Peyer's patch (tissue), 4 donors: ENCODE results near the gene YARS1.

Experiments
- CTCF ChIP-seq, 6 experiments: fragments of 450-650 bp in 4 of 6; fragments of 200-600 bp in 2 of 6; sonication (generic) in 1 of 6; IDR thresholded peaks; one replicate each; pipeline ENCODE4 v1.5.1; 2017 to 2019; ENCODE audit warnings: antibody characterized with exemption in 6 of 6, mild to moderate bottlenecking in 3 of 6, moderate library complexity in 1 of 6
- POLR2A ChIP-seq, 2 donors: fragments of 450-650 bp; IDR thresholded peaks; one replicate each; pipeline ENCODE4 v1.5.1; 2017; ENCODE audit warnings: antibody characterized with exemption in 2 of 2, mild to moderate bottlenecking in 2 of 2, moderate library complexity in 2 of 2

GRCh38 chr1:32771561-32772280 lies 45.4 kb downstream of the YARS1 start:
- TF ChIP-seq CTCF (IDR thresholded peaks at IDR 0.05) = no peak
- no peak for TF ChIP-seq POLR2A (IDR thresholded peaks at IDR 0.05)
